GM13976 (cell line): ENCODE results near the gene GREM1.

Experiments used
- DNase-seq: peaks from one replicate; pipeline ENCODE4 v3.0.0; 2012; ENCODE audit warnings: low spot score
- CTCF ChIP-seq: IDR thresholded peaks from 2 replicates; pipeline ENCODE4 v1.5.1; 2012; ENCODE audit warnings: borderline replicate concordance, mild to moderate bottlenecking; ENCODE audit not compliant: insufficient read depth; ENCODE audit errors: extremely low read depth, missing control alignments, control extremely low read depth
- in situ Hi-C: fragments of 300-500 bp; cut with MboI; formaldehyde crosslinking; loops from one replicate; pipeline ENCODE4 v1.12.0; 2022; ENCODE audit warnings: low sequenced_read_pairs, mixed read lengths, inconsistent platforms; ENCODE audit not compliant: unreplicated experiment

GREM1 gene

GRCh38 chr15:32705446-32705845, 12.4 kb upstream of the GREM1 start:
- TF ChIP-seq CTCF: no peak
- DNase-seq: no peak
- in situ Hi-C loops: no loop called here

- TF ChIP-seq CTCF: no peak
- no peak for DNase-seq
- in situ Hi-C loops: no loop called here
These were observed 11.1 kb upstream of the GREM1 start for GRCh38 chr15:32706704-32707103.

- in situ Hi-C loops: no loop called here
- TF ChIP-seq CTCF: no peak
- no peak for DNase-seq
These were observed 10.4 kb upstream of the GREM1 start for GRCh38 chr15:32707436-32707835.

GRCh38 chr15:32709295-32710033, 8.3 kb upstream of the GREM1 start:
- no peak for DNase-seq
- TF ChIP-seq CTCF: no peak
- in situ Hi-C loops: no loop called here

GRCh38 chr15:32715276-32715675, 2.5 kb upstream of the GREM1 start:
- no peak for TF ChIP-seq CTCF
- in situ Hi-C loops: no loop called here
- no peak for DNase-seq

- in situ Hi-C loops: no loop called here
These were observed 1.4 kb upstream of the GREM1 start for GRCh38 chr15:32716216-32716914.

More at GRCh38 chr15:32716216-32716914, 1.4 kb upstream of the GREM1 start:
- no peak for TF ChIP-seq CTCF
- no peak for DNase-seq
